GM12801 (cell line): Measurements from ENCODE around the gene ARHGAP28.

Source experiments
- TF ChIP-seq, protein P1 (sequence below): IDR thresholded peaks from one replicate; pipeline ENCODE4 v1.5.1; 2011; ENCODE audit warnings: control low read depth; ENCODE audit not compliant: insufficient read length; ENCODE audit errors: extremely low read depth

Gene ARHGAP28

DNA sequence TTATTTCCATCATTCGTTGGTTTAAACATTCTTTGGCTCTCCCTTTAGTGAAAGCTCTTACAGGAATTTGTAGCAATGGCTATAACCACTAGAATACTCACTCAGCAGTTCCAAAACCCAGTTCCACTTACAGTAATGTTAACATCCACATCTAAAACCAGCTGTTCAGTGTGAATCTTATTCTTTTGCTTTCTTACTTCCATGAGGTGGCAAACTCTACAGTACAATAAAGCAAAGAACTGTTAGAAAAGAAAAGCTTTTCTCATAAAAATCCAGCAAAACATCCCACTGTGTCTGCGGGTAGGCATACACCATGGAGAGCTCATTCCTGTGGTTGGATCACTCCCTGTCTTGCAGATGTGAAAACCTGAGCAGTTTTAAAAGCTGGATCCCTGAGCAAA, 147.1 kb downstream of the ARHGAP28 start:
- TF ChIP-seq, protein P1, sequence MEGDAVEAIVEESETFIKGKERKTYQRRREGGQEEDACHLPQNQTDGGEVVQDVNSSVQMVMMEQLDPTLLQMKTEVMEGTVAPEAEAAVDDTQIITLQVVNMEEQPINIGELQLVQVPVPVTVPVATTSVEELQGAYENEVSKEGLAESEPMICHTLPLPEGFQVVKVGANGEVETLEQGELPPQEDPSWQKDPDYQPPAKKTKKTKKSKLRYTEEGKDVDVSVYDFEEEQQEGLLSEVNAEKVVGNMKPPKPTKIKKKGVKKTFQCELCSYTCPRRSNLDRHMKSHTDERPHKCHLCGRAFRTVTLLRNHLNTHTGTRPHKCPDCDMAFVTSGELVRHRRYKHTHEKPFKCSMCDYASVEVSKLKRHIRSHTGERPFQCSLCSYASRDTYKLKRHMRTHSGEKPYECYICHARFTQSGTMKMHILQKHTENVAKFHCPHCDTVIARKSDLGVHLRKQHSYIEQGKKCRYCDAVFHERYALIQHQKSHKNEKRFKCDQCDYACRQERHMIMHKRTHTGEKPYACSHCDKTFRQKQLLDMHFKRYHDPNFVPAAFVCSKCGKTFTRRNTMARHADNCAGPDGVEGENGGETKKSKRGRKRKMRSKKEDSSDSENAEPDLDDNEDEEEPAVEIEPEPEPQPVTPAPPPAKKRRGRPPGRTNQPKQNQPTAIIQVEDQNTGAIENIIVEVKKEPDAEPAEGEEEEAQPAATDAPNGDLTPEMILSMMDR: no peak

DNA sequence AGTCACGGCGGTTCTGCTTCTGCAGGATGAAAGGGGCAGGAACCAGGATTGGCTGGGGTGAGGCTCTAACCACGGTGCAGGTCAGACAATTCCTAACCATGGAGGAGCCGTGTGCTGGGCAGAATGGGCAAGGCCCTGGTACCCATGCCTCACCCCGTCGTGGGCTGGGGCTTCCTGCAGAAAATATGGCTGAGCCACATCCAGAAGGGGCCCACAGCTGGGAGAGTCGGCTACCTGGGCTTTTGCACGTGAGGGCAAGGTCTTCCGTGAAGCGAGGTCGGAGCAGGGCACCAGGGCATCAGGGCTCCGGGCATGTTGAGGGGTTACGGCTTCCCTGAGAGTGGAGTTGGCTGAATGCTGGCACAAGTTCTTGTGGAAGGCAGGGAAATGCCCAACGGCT, 147.8 kb downstream of the ARHGAP28 start:
- TF ChIP-seq, protein P1: no peak

DNA sequence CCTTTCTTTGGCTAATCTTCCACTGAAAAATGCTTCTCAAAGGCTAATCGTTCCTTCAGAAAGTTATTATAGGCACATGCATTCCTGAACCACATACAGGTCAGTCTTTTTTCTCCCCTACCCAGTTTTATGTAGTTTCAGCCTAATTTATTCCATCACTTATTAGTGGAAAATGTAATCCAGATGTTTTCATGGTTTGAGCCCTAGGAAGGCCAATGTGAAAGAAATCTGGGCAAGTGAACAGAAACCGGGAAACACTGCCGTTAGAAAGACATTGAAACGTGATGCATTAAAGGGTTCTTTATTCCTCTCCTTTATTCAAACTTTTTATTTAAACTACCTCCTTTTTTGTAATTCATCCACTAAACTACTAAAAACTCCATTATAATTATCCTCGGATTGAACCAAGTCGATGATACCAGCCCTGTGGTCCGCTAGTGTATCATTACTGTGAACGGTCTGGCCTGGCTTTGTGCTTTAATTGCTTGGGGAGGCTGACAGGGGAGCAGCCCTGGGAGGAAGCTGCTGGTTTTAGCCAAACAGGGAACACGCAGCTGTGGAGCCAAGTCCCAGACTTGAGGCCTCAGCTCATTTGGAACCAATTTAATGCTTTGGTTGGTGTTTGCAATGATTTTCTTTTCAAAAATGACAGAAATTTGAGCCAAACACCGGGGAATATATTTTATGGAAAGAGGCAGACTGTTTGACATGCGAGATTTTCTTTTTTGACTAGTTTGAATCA, 149.2 kb downstream of the ARHGAP28 start:
- TF ChIP-seq, protein P1: no peak

DNA sequence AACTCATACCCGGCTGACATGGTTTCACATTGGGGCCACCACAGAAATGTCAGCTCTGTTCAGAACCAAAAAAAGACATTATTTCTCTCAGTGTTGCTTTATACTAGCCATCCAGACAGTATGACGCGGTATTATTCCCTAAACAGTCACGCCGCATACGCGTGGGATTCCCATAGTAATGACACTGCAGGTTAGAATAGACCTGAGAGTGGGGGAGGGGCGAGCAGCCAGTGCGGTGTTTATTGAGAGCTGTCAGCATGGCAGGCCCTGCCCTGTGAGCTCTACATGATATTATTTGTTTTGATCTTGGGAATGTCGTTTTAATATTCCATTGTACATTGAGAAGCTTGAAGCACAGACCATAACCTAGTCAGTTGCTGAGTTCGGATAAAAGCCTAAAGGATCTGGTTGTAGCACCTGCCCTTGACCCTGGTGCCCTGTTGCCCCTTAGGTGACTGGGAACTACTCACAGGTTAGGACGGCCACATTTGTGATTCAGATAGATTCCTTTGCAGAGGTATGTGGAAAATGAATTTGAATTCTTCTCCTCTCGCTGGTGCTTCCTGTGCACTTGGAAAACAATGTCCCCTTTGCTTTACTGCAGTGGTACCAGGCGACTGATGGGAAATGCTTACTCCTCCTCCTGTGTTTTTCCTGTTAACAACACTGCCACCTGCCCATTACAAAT, 150.1 kb downstream of the ARHGAP28 start:
- TF ChIP-seq, protein P1: no peak

DNA sequence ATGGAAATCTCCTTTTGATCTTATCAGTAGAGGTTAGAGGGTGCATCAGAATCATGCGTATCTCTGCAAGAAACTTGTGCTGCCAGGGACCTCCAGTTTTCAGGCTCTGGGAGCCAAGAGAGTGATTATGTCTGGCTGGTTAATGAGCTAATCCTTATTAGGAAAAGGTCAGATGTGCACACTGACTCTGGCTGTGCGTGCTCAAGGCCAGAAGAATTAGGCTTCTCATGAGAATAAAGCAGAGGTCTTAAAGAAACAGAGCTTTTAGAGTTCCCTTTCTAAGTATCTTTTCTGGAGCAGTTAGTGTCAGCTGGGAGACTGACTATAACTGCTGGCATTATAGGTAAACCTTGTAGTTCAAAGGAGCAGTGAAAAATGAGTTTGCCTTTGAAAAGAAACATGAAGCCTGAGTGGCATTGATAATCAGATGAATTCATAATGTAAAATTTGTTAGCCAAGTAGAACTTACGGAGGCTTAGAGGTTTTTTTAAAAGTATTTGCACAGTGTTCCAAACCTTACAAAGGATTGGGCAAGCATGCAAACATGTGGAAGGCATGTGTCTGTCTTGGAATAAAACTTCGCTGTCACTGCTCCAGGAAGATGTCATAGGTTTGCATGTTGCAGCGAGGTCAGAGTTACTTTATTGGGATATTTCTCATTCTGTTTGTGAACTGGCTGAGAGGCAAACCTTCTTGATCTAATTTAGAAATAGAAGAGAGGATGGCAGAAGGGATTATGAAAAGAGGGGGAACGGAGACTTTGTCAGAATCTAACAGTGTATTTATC, 151.7 kb downstream of the ARHGAP28 start:
- TF ChIP-seq, protein P1: no peak

DNA sequence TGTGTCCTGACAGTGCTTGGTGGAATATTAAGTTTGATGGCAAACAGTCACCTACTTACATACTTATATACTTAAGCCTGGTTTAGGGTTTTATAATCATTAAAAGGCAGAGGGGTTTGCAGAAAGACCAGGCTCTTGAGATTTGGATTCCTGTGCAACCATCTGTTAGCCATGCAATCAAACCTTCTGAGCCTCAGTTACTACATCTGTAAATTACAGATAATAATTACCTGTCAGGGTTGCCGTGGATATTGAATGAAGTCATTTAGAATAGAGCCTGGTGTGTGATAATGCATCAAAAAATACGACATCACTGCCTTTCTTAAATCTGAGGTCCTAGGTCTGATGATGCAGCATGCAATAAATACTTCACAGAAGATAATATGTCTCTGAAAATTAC, 152.9 kb downstream of the ARHGAP28 start:
- TF ChIP-seq, protein P1: no peak

DNA sequence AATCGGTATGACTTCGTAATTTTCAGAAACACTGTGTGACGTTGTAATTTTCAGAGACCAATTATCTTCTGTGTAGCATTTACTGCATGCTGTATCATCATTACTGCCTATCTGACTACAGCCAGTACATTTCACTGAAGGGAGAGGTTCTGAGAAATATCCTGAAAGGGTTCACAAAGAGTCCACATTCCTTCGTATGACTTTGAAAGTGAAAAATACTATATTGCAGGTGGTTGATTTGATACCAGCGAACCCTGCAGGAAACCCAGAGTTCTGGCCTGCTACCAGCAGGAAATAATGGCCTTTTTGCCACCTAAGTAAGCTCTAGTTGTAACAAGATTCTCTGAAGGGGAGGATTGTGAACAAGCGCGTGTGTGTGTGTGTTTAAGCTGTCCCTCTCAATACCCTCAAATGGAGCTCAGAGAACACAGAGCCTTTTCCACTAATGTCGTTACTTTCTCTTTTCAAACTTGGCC, 155.5 kb downstream of the ARHGAP28 start:
- TF ChIP-seq, protein P1: no peak
